ENCODE data around the gene FBXO38.

FBXO38 gene, protein sequence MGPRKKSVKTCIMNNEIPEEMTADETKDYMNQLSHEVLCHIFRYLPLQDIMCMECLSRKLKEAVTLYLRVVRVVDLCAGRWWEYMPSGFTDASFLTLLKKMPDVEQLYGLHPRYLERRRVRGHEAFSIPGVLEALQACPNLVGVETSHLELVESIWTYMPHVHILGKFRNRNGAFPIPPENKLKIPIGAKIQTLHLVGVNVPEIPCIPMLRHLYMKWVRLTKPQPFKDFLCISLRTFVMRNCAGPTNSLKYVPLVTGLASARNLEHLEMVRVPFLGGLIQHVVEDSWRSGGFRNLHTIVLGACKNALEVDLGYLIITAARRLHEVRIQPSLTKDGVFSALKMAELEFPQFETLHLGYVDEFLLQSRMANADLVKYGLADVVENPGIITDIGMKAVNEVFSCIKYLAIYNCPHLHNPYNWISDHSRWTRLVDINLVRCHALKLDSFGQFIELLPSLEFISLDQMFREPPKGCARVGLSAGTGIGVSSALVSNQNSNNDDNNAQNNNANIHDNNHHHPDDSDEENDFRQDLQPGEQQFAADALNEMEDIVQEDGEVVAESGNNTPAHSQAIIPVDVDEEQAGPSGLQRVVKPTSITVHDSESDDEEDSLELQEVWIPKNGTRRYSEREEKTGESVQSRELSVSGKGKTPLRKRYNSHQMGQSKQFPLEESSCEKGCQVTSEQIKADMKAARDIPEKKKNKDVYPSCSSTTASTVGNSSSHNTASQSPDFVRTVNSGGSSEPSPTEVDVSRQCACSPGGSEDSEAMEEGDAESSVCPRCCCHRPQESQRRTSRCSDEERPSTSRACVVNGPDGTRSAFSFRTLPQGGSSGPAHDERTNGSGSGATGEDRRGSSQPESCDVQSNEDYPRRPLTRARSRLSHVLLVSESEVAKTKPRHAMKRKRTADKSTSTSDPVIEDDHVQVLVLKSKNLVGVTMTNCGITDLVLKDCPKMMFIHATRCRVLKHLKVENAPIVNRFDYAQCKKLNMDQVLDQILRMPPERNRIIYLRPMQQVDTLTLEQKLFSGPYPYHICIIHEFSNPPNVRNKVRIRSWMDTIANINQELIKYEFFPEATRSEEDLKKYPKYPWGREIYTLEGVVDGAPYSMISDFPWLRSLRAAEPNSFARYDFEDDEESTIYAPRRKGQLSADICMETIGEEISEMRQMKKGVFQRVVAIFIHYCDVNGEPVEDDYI

DNA sequence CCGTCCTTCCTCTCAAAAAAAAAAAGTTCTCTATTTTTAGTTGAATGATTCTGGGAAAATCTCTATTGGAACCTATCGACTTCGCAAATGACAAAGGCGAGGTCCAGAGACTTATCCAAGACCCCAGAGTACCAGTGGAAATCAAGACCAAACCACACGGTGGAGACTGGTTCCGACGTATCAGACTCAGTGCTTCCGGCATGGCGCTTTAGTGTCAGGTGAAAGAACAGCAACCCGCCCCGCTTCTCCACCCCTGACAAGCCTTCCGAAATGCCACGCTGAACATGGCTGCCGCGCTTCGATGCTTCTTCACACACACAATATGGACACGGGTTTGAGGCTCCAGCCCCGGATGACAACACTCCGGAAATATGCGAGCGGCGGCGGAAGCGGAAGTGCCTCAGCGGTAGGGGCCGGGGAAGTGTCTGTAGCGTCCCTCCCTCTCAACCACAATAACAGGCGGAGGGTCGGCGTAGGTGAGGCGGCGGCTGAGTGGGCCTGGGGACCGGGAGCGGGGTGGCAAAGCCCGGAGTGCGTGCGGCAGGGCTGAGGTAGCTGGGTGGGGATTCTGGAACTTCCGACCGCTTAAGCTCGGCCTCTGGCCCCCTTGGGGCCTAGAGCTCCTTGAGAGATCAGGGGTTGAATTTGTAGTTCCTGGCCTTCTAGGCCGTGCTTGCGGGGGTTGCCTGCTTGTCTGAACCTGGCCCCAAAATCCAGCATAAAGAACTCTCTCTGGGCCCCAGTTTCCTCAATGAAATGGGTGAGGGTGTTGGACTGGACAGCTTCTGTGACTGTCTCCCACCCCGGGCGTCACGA, at the start of gene FBXO38:
TSS of gene FBXO38 (plus strand) at position 395 of the 816 bp plus-strand sequence. CDS start 10,819 bp downstream, outside the sequence.
- Histone ChIP-seq H3K36me3 (replicated peaks) (no peaks in the 10 kb centered on the region; the same call in 1 of the 2 replicates), H3K27me3 (ENCODE audit: low read depth) (no peaks in the 10 kb centered on the region), H3K4me3 (peak within 1 kb of the TSS; percentile 84), H3K4me1 (peaks cover 19% of the 10 kb centered on the region), H3K9me3 (no peaks in the 10 kb centered on the region)
- in situ Hi-C loops (cut with MboI; ENCODE audit: low sequenced_read_pairs), result no loop called here
- peak; percentile 93 to 95 for DNase-seq (ENCODE audit: low spot score in 2 of 2)

DNA sequence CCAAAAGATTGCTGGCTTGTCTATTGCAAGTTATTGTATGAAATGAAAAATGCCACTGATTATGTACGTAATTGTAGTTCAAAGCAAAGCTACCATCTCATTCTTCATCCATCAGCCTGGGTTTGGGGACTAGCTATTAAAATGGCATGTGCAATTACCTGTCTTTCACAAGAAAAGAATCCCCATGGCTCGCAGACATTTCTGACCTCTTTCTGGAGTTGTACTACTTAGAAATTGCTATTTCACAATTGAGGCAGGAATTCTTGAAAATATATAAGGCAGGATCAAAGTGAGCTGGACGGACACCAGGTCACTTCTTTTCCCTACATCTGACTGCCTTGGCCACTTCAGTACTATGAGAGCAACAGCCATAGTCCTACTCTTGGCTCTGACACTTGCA, 48.5 kb upstream of the FBXO38 start, which contains the start of gene SPINK9:
TSS of gene SPINK9 (plus strand) at position 301 of the 400 bp plus-strand sequence. CDS start at position 356, 55 bp downstream.
- no peaks in the 10 kb centered on the region for H3K36me3 ChIP-seq (replicated peaks)
- no peaks in the 10 kb centered on the region for H3K4me1 ChIP-seq
- H3K9me3 ChIP-seq, result no peaks in the 10 kb centered on the region
- H3K4me3 ChIP-seq, result no peak within 1 kb of the TSS
- no peak for DNase-seq (ENCODE audit: low spot score in 2 of 2)
- H3K27me3 ChIP-seq (ENCODE audit: low read depth), result no peaks in the 10 kb centered on the region
- in situ Hi-C loops (cut with MboI; ENCODE audit: low sequenced_read_pairs), result no loop called here

DNA sequence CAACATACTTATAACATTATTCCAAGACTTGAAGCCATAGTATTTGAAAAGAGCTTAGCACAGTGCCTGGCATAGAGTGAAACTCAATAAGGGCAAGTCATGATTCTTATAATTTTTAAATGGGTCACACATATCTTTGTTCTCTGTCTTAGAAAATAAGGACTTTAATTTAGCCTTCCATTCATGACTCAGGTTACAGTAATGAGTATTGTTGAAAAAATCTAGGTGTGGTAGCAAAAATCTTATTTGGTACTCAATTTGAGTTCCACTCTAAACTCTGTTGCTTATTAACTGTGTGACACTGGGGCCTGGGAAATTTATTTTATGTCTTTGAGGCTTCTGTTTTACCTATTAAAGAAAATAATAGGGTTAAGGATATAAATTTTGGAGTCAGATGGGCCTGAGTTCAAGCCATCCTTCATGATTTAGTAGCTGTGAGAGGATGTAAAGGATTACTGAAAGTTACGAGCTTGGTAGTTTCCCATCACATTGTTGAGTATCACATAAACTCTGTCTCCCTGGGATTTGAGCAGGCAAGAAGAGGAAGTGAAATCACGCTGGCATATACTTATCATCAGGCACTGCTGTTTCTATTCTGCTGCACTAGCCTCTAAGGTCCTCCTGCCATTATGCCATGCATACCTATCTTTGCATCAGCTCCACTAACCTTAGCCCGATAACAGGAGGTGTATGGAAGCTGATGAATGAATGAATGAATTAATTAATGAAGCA, 46.9 kb upstream of the FBXO38 start:
- Histone ChIP-seq H3K4me3 (no peak overlapping the region), H3K27me3 (ENCODE audit: low read depth) (no peaks in the 10 kb centered on the region), H3K4me1 (no peaks in the 10 kb centered on the region), H3K36me3 (replicated peaks) (no peaks in the 10 kb centered on the region), H3K9me3 (no peaks in the 10 kb centered on the region)
- in situ Hi-C loops (cut with MboI; ENCODE audit: low sequenced_read_pairs), result no loop called here
- DNase-seq (ENCODE audit: low spot score in 2 of 2), result no peak

DNA sequence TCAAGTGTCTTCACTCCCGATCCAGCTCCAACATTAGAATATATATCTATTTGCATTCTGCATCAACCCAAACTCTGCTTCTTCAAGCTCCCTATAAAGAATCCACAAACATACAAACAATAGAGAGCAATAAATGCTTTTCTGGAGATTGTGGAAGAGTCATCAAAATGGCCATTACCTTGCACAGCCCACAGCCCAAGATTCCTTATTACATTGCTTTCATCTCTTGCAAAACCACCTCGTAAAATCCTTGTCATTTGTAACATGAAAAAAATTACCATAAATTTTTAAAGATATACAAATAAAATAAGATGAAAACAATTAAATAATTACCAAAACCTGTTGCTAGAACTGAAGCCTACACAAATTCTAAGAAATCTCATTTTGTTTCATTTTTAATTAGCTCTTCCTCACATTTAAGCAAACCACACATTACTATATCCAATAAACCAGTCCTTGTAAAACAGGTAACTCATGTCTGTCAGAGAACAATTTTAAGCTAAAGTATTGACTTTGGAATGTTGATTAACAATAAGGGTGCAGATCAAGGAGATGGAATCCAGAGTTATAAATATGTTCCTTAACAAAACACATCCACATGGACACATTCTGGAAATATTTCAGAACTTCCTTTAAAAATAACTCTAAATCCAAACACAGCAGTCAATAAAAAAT, 41.2 kb upstream of the FBXO38 start:
- Histone ChIP-seq H3K27me3 (ENCODE audit: low read depth) (no peaks in the 10 kb centered on the region), H3K4me1 (no peaks in the 10 kb centered on the region), H3K9me3 (no peaks in the 10 kb centered on the region), H3K4me3 (no peak overlapping the region), H3K36me3 (replicated peaks) (no peaks in the 10 kb centered on the region)
- no peak for DNase-seq (ENCODE audit: low spot score in 2 of 2)
- in situ Hi-C loops (cut with MboI; ENCODE audit: low sequenced_read_pairs), result no loop called here

DNA sequence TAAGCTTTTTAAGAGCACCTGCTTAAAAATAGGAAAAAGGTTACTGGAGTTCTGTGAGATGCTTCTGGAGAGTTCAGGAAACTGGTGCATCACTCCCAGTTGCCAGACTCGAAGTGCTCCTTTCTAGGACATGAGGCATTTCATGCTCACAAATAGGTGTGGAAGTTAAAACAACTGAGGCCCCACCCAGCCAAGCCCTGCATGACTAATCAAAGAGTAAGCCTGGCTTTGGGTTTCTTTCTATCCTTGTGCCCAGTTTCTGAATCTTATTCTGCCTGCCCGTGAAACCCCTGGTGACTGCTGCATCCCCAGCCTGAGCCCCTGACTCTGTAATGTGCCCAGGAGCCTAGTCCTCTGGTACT, 40.7 kb upstream of the FBXO38 start:
- DNase-seq (ENCODE audit: low spot score in 2 of 2), result no peak
- H3K27me3 ChIP-seq (ENCODE audit: low read depth), result no peaks in the 10 kb centered on the region
- H3K36me3 ChIP-seq (replicated peaks), result no peaks in the 10 kb centered on the region
- in situ Hi-C loops (cut with MboI; ENCODE audit: low sequenced_read_pairs), result no loop called here
- H3K9me3 ChIP-seq, result no peaks in the 10 kb centered on the region
- H3K4me1 ChIP-seq, result no peaks in the 10 kb centered on the region
- H3K4me3 ChIP-seq, result no peak overlapping the region

DNA sequence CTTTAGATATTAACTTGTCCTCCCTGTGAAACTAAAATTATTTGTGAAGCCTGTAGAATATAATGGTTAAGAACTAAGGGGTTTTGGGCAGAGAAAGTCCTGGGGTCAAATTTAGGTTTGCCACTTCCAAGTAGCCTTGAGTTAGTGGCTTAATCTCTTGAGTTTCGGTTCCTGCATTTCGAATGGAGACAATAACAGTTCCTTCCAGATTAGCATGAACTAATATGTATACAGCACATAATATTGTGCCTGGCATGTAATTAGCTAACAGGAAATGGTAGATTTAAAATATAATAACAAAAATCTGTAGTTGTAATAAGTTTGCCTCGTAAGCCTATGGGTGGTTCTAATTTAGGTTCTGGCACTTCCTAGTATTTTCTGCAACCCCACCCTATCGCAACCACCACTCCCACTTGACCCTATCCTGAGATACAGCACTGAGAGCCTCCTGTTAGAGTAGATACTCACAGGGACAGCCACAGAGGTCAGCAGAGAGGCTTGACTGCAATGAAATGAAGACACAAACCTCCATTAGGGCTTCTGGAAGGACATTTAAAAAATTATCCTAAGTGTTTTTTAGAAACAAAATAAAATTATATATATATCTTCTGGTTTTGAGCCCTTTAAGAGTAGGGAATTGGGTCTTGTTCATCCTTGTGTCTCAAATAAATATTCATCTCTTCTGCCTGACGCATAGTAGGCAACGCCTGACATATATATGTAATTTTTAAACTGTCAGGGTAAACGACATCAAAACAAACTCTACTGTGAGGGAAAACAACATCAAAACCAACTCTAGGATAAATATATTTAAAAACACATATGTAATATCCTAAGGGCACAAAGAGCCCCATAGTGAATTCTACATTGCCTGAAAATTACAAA, 39.9 kb upstream of the FBXO38 start:
- in situ Hi-C loops (cut with MboI; ENCODE audit: low sequenced_read_pairs), result no loop called here
- H3K27me3 ChIP-seq (ENCODE audit: low read depth), result no peaks in the 10 kb centered on the region
- H3K4me1 ChIP-seq, result no peaks in the 10 kb centered on the region
- DNase-seq (ENCODE audit: low spot score in 2 of 2), result no peak
- no peak overlapping the region for H3K4me3 ChIP-seq
- H3K9me3 ChIP-seq, result no peaks in the 10 kb centered on the region
- no peaks in the 10 kb centered on the region for H3K36me3 ChIP-seq (replicated peaks)

DNA sequence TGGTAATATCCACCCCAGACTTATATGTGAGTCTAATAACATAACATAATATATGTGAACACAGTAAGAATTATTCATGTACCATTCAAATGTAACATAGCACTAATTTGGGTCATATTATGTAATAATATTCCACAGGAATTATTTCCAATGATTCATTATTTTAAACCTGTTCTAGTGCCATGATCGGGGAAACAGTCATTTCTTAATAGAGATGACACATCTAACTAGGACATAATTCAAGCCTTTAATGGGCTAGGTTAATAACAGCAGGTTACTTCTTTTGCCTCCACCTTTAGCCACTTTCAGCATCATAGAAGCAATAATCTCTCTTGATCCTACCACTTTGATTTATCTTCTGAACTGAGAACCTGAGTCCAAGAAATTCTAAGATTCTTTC, 36.1 kb upstream of the FBXO38 start:
- Histone ChIP-seq H3K4me1 (no peaks in the 10 kb centered on the region), H3K4me3 (no peak overlapping the region), H3K9me3 (no peaks in the 10 kb centered on the region), H3K36me3 (replicated peaks) (no peaks in the 10 kb centered on the region), H3K27me3 (ENCODE audit: low read depth) (no peaks in the 10 kb centered on the region)
- in situ Hi-C loops (cut with MboI; ENCODE audit: low sequenced_read_pairs), result no loop called here
- no peak for DNase-seq (ENCODE audit: low spot score in 2 of 2)

DNA sequence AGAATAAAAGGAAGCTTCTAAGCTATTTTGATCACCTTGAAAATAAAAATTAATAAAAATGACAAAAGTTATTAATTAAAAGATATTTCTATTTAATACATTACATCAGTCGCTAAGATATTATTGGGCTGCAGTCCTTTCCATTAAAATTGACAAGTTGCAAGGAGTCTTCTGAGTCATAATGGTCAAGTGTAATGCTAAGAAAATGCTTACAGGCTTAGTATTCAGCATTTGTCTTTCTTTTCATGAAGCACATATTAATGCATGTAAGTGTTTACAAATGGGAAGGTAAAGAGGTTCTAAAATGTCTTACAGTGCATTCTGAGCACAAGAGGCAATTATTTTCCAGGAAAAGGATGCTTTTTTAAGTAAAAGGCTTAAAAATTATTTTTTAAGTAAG, 31.1 kb upstream of the FBXO38 start:
- DNase-seq (ENCODE audit: low spot score in 2 of 2), result no peak
- H3K27me3 ChIP-seq (ENCODE audit: low read depth), result no peaks in the 10 kb centered on the region
- in situ Hi-C loops (cut with MboI; ENCODE audit: low sequenced_read_pairs), result no loop called here

DNA sequence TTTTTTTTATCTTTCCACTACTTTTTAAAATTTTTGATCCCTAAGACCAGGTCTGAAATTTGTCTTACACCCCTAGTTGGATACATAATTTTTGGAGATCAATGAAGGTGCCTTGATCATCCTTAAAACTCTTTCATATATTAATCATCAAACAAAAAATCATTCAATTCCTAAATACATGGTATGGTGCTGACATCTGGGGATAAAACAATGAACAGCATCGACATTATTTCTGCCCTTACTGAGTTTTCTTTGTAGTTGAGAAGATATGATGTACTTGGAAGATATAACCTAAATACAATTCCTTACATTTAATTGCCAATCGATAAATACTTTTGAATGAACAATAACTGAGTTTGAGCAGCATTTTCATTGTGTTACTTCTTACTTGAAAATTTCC, 30.1 kb upstream of the FBXO38 start:
- no peak for DNase-seq (ENCODE audit: low spot score in 2 of 2)
- Histone ChIP-seq H3K4me1 (no peaks in the 10 kb centered on the region), H3K27me3 (ENCODE audit: low read depth) (no peaks in the 10 kb centered on the region), H3K4me3 (no peak overlapping the region), H3K9me3 (no peaks in the 10 kb centered on the region), H3K36me3 (replicated peaks) (no peaks in the 10 kb centered on the region)
- in situ Hi-C loops (cut with MboI; ENCODE audit: low sequenced_read_pairs), result no loop called here

More for the DNA sequence above, 31.1 kb upstream of the FBXO38 start:
- H3K4me1 ChIP-seq, result no peaks in the 10 kb centered on the region
- H3K9me3 ChIP-seq, result no peaks in the 10 kb centered on the region
- no peaks in the 10 kb centered on the region for H3K36me3 ChIP-seq (replicated peaks)
- H3K4me3 ChIP-seq, result no peak overlapping the region

DNA sequence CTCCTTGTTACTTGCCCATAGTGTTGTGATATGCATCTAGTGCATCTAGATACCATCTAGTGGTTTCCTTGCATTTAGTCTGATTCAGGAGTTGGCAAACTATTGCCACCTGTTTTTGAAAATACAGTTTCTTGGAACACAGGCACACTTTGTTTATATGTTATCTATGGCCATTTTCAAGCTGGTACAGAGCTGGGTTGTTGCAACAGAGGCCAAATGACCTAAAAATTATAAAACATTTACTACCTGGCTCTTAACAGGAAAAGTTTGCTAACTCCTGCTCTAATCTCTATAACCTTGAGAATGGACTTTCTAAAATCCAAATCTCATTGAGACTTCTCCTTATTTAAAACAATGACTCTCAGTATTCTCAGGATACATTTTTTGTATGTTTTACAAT, 19.4 kb upstream of the FBXO38 start:
- in situ Hi-C loops (cut with MboI; ENCODE audit: low sequenced_read_pairs), result no loop called here
- Histone ChIP-seq H3K27me3 (ENCODE audit: low read depth) (no peaks in the 10 kb centered on the region), H3K9me3 (no peaks in the 10 kb centered on the region), H3K4me1 (no peaks in the 10 kb centered on the region), H3K4me3 (no peak overlapping the region), H3K36me3 (replicated peaks) (no peaks in the 10 kb centered on the region)
- DNase-seq (ENCODE audit: low spot score in 2 of 2), result no peak

DNA sequence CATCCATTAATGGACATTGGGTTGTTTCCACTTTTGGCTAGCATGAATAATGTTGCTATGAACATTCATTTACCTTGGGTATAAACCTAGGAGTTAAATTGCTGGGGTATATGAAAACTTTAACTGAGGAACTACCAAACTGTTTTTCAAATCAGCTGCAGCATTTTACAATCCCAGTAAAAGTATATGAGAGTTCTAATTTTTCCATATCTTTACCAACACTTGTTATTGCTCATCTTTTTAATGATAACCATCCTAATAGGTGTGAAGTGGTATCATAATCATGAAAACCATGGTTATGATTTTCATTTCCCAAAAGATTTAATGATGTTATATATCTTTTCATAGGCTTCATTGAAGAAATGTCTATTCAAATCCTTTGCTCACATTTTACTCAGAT, 15.5 kb upstream of the FBXO38 start:
- DNase-seq (ENCODE audit: low spot score in 2 of 2), result no peak
- Histone ChIP-seq H3K27me3 (ENCODE audit: low read depth) (no peaks in the 10 kb centered on the region), H3K4me1 (0 out of 2 replicates have a peak, but pooled peaks cover 3% of the 10 kb centered on the region), H3K36me3 (replicated peaks) (no peaks in the 10 kb centered on the region), H3K9me3 (no peaks in the 10 kb centered on the region), H3K4me3 (no peak overlapping the region)
- in situ Hi-C loops (cut with MboI; ENCODE audit: low sequenced_read_pairs), result no loop called here

All from HAP-1 (cell line).